NCI-H82 (cell line): ENCODE measurements around the gene ORC1.
A peak's percentile ranks its signal among the peaks of the same experiment; 100 is the strongest.

Source experiments
- DNase-seq: peaks from one replicate; lab custom pipeline; 2025; lab: John Stamatoyannopoulos, UW

The ORC1 gene

DNA sequence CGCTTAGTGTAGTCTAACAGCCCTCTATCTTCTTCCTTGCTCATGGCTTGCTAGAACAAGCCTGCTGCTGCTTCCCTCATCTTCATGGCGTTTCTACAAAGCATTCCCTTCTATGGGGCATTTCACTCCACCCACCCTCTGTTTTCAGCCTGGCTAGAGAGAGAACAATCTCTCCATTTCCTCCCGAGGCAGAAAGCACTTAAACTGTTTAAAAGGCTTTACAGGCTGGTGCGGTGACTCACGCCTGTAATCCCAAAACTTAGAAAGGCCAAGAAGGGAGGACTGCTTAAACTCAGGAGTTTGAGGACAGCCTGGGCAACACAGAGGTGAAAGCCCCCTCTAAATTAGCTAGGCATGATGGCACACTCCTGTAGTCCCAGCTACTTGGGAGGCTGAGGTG, 17.8 kb downstream of the ORC1 start:
- DNase-seq = no peak

DNA sequence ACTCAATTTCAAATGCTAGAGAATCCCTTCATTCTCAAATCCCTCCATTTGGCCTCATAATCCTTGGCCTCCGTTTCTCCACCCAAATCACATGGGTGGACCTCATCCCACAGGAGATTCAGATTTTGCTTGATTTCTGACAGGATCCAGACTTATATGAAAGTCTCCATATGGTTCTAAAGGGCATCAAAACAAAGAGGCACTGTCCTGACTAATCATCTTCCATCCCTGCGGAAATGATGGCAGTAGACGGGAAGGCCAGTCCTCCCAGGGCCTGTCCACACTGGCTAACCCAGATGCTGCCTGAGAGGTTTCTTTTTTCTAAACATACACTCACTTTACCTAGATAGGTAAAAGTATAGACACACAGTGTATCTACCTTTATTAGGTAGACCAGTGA, 18.8 kb downstream of the ORC1 start:
- DNase-seq = no peak

DNA sequence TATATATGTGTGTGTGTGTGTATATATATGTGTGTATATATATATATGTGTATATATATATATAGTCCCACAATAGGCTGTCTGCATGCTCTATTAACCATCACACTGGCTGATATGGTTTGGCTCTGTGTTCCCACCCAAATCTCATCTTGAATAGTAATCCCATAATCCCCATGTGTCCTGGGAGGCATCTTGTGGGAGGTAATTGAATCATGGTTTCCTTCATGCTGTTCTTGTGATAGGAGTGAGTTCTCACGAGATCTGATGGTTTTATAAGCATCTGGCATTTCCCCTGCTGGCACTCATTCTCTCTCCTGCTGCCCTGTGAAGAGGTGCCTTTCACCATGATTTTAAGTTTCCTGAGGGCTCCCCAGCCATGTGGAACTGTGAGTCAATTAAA, 34.4 kb downstream of the ORC1 start:
- DNase-seq = peak; percentile 94

DNA sequence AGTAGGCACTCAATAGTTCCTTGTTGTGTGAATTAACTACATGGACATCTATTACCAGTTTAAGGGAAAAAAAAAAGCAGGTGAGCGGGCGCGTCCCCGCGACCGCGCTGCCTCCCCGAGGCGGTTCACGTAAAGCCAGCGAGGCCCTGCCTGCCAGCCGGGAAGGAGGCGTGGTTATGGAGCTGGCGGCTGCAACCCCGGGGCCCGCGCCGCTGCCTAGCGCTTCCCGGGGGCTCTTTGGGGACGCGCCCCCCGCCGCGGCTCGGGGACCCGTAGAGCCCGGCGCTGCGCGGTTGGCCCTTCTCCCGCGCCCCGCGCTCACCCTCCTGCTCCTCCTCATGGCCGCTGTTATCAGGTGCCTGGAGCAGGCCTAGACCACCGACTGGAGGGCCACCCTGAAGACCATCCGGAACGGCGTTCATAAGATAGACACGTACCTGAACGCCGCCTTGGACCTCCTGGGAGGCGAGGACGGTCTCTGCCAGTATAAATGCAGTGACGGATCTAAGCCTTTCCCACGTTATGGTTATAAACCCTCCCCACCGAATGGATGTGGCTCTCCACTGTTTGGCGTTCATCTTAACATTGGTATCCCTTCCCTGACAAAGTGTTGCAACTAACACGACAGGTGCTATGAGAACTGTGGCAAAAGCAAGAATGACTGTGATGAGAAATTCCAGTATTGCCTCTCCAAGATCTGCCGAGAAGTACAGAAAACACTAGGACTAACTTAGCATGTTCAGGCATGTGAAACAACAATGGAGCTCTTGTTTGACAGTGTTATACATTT, 35.6 kb downstream of the ORC1 start:
- peak; percentile 79 for DNase-seq

DNA sequence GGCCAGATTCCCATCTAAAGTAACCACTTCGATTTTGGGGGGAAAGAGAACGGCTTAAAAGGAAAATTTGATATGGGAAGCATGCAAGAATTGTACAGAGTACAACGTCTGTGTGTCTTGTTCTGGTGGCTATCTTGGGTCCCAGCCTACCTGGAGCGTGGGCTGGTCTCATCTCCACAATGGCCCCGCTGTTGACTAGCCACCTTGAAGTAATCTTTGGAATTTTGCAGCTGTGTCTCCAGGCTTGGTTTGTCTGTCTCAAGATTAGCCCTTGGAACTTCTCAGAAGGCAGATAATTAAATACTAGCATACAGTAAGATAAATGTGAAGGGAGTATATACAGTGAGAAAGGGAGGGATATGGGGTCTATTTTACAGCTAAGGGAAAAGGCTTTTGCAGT, 37.0 kb downstream of the ORC1 start:
- DNase-seq = no peak

DNA sequence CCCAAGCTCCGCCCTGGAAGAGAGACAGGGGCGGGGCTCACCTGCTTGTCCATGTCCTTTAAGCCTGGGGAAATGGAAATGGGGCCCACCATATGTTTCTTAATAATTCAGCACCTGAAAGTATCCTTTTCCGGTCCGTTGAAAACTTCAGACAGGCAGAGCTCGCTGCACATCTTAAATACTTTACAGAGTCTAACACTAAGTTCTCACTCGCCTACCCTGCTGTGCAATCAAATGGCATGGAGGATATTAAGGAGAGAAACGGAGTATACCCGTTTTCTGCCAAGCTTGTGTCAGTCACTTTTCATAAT, 37.8 kb downstream of the ORC1 start:
- DNase-seq = no peak

DNA sequence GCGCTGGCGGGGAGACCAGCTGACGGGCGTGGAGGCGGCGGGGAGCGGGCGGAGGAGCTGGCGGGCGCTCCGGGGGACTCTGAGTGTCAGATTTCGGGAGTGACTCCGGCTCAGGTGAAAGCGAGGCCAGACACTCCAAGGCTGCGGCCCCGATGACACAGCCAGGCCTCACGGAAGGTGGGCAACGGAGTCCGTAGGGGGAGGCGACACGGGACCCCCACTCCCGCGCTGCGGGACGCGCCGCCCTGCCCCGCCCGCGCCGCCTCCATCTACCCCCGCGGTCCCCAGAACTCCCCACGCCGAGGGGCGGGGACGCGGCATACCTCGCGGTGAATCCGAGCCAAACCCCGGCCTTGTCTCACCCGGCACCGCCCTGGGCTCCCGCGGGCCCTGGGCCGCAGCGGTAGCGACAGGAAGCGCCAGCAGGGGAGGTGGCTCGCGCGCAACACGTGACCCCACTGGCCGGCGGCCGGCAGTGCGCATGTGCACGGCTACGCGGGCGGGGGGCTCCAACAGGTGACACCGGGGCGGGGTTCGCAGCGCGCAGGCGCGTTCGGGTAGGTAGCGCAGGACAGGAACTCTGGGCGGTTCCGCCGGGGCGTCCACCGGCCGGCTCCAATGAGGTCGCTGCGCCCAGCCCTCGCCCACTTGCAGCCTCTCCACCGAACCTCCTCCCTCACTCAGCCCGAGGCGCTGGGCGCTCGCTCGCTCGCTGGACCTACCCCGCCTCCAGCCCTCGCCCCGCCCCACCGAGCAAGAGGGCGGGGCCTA, 38.3 kb downstream of the ORC1 start, which contains the start of gene CC2D1B:
Gene CC2D1B, minus strand, starts transcription at position 460 of the 771 bp plus-strand sequence. CDS start 1,585 bp downstream, outside the sequence.
- DNase-seq = peak; percentile 99

DNA sequence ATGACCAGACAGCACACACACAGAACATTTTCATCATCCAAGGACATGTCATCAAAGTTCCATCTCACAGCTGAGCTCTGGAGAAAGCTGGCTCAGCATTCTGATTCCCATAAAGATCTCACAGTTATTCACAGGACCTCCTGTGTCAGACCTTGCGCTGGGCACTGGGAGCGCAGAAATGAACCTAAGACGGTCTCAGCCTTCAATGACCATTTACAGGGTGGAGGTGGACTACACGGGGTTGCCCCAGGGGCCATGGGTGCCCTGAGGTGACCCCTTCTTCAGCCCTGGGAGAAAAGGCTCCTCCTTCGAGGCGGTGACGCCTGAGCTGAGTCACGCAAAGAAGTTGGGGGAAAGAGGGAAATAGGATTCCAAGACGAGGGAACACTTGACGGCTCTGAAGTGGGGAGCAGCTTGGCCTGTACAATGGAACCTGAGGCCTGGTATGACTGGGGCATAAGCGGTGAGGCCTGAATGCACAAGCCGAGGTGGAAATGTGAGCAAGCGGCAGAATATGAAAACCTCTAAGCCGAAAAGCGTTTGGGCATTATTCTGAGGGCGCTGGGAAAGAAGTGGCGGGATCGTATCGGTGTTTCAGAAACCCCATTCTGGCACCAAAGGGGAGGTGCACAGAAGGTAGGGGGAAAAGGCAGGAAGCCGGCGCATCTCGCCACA, 39.0 kb downstream of the ORC1 start:
- peak; percentile 63 for DNase-seq

DNA sequence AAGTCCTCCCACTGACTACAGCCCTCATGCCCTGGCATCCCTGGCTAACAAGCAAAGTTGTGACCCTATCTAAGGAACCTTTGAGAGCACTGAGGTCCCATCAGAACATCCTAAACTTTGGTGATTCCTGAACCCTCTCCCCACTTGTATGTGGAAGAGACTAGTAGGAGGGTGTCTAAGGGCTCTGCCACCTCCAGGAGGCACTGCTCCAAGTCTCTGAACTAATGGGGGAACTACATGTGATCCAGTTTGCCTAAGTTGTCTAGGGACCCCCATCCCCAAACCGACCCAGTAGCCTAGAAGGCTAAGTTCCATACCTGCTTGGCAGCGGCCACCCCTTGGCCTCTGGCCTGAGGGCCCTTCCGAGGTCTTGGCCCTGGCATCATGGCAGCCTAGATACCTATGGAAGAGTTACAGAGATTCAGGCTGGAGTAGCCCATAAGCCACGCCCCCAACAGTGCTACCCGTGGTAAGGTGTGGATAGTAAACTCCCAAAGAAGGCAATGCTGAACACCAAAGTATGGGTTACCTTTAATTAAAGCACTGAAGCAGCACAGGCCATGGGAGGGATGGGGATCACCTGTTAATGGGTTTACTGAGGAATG, 39.9 kb downstream of the ORC1 start:
- DNase-seq = peak; percentile 24

DNA sequence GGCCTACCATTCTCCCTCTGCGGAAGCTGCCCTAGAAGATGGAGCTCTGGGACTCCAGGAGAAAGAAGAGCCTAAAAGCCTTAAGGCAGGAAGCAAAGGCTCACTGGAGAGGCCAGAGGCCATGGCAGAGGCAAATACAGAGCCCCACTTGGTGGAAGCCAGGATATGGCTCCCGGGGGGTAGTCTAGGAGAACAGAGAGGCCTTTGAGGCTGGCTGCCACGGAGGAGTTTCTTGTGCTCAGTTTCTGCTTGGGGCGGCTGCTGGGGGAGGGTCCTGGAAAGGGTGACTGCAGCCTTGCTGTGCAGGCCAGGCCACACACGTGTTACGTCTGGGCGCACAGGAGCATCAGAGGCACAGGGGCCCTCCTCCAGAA, 43.6 kb downstream of the ORC1 start:
- no peak for DNase-seq

DNA sequence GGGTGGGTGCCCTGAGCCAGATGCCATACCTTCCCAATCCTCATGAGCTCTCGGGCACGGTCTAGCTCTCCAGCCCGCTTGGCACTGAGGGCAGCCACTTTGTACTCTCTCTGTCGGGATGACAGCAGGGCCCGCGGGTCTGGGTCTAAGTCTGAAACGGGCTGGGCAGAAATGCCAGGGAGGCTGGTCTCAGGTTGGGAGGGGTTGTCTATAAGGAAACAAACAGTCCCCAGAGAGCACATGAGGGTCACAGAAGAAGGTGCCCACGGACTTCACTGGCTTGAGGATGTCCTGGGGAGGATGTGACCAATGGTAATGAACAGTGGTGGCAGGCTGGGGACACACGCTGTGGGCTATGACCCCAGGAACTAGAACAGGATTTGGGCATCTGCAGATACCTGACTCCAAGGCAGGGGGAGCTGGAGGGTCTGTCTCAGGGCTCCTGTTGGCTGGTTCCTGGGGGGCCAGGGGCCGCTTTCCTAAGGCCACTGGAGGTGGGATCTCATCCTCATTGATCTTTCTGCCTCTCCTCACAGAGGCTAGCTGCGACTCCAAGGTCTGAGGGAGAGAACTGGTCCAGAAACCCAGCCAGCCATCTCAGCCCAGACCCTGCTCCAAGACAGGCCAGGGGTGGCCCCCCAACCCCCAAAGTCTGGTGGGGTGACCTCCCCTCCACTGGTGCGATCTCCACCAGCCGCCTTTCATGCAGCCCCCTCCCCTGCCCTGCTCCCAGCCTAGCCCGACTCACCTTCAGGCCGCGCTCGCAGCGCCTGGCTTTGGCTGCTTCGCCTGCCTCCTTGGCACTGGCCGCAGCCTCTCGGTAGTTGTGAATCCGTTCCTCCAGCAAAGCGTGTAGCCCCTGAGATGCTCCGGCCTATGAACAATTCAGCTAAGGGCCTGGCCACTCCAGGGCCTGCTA, 44.3 kb downstream of the ORC1 start:
- DNase-seq = no peak

DNA sequence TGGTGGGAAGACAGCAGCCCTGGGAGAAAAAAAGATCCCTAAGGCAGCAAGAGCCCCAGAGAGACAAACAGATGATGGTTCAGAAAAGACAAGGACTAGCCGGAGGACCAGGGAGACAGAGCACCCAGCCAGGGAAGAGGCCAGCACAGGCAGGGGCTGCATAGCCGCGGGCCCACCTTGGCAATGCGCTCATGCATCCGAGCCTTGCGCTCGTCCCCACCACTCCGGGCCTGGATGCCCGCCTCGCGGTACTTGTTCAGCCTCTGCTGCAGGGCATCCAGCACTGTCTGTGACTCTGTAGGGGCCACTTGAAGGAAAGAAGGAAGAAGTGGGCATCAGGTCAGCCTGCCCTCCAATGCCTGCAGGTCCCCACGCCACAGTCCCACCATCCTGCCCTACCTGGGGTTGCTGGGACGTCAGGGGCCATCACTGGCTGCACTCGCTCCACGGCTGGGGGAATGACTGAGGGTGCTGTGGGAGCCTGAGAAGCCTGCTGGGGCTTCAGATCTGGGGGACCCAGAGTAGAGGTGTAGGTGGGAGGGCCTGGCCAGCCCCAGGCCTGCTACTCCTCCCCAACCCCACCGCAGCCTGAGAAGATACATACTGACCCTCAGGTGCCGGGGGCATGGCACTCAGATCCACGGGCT, 45.2 kb downstream of the ORC1 start:
- DNase-seq = no peak

DNA sequence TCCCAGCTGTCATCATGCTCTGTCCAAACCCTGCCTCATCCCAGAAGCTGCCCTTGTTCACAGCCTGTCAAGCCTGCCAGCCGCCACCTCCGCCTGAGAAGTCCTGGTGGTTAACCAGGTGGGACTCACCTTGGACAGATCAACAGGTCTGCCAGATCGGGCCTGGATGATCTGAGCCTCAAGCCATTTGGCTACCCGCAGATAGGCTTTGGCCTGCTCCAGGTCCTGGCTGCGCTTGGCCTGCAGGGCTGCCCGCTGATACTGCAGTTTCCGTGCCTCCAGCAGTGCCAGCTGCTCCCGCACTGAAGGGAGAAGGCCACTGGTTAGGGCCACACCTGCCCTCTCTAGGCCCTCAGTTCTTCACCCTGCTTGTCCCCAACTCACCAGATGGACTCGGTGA, 46.8 kb downstream of the ORC1 start:
- DNase-seq = no peak

DNA sequence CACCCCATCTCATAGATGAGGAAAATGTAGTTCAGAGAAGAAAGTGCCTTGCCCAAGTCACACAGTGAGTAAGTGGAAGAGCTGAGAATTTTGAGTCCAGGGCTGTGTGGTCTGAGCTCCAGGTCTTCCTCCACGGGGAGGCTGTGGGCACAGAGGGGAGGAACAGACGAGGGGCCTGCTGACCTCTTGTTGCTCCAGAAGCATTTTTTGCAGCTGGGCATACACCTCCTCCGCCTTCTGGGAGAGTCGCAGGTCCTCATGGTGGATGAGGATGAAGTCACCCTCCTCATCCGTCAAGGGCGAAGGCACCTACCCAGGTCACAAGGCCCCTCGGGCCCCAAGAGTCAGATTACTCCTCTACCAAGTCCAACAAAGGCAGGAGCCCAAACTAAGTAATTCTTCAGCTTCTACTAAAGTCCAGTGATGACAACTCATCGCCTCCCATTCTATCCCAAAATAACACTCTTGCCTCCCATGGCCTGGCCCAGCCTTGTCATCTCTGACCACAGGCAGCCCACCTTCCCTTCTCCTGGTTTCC, 47.3 kb downstream of the ORC1 start:
- DNase-seq = no peak

DNA sequence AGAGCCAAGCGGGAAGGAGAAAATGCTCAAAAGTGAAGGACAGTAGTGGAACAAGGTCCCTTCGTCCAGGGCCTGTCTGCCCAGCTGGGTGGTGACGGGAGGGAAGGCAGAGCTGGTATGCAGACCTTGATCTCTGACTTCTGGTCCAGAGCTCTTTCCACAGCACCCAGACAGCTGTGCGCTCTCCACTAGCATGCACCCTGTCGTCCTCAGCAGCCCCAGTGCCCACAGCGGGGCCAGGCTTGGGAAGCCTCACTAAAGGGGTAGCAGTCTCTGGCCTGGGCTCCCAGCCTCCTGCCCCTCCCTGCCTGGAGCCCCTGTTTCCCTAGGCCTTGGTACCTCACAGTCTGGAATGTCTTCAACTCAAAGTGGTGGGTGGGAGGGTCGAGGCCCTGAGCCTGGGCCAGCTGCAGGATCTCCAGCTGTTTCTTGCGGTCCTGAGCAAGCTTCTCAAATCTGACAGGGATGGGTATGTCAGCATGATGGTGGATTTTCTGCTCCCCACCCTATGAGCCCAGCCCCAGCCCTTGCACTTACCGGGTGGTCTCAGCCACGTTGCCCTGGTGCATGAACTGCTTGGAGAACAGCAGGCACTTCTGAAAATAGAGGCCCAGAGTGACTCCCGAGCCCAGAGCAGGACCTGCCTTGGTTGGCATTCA, 48.2 kb downstream of the ORC1 start:
- no peak for DNase-seq

DNA sequence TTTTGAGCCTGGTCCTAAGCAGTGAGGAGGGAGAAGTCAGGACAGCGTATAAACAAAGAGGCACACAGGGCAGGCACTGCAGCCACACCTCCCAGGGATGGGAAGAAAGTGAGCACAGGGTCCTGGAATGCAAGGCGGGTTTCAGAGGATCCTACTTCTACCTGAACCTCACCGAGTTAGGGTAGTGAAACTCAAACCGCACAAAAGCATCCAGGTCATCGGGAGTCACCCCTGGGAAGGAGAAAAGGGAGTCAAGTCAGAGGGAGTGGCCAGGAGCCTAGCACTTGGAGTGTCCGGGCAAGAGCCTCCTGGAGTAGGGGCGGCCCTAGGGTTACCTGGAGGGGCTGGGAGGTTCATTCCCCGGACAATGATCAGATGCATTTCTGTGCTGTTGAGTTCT, 48.8 kb downstream of the ORC1 start:
- DNase-seq = no peak

DNA sequence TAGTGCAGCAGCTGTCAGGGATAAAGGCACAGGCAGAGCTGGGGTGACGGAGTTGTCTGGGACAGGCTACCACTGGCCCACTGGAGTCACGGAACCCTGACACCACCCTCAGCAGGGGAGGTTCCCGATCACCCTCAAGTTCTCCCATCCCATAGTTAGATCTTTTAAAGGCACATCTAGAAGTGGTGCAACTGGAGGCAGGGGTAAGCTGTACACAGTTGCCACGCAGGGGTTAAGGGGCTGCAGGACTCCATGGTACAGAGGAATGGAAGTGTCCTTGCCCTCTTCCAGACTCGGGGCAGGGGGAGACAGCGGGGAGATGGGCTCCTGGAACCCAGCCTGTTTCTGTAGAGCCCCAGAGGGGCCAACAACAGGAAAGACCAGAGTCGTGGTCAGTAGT, 51.5 kb downstream of the ORC1 start:
- no peak for DNase-seq

DNA sequence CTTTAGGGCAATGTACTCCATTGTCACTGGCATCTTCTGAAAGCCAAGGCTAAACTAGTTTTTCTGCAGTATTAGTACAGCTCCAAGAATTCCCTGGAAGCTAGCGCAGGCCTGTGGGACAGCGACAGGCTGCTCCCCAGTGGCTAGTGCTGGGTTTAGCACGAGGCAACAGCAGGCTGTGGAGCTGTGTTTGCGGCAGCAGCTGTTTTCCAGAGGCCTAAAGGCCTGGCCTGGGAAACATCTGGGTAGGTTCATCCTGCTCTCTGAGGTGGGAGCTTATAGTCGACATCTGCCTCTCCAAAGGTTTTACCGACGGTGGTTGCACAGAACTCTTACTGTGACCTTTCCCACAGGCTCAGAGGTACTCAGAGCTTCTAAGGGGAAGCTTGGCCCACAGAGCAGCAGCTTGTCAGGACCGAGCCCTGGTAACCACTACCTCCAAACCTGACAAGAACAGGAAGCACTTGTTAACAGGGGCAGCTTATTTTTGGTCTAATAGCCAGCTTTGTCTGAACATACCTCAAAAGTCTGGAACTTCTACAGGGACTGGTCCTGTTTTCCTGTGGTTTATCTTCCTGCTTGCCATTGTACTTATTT, 55.4 kb downstream of the ORC1 start:
- peak; percentile 93 for DNase-seq

DNA sequence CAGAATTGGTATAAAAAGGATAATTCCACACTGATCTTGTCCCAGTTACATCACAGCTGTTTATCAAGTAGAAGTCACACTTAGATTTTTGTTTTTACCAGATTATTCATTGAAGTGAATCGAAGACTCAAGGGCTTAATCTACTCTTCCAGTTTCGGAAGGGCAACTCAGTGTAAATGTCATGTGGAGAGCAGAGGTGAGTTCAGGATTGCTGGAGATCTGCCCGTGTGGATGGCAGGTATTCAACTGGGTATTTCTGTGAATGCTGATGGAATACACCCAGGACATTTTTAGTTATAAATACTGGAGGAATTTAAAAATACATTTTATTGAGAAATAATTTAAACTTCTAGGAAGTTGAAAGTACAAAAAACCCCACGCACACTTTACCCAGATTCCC, 57.6 kb downstream of the ORC1 start:
- peak; percentile 57 for DNase-seq

DNA sequence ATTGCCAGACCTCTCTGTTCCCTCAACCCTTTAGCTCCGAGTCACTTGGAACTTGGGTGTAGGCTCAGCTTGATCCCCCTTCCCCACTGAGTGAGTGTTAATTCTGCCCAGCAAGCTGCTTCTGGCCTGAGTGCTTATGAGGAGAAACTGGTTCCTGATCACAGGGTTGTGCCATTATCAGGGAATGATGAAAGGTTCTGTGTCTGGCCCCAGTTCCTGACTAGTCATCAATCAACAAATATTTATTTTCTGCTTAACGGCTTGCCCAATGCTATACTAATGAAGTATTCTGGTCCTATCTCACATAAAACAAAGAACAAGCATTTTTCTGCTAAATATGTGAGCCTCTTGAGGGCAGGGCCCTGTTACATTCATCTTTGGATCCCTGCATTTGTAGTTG, 59.0 kb downstream of the ORC1 start:
- peak; percentile 46 for DNase-seq
